IMR-90 (cell line): ENCODE measurements around the gene KYNU. TPM values are rescaled to one million over a fixed set of nuclear protein-coding genes. Genes with fewer than 3 reads are reported as not detected.
A peak's percentile ranks its signal among the peaks of the same experiment; 100 is the strongest.
"Not testable (repeated sequence)": the region's sequence is repeated elsewhere in the genome, so short reads cannot be mapped to it uniquely, and the experiment has no call there.

Experiments
- ATAC-seq: fragments of 200-7000 bp; cut with Tn5 transposase; 2 replicates; pipeline ENCODE4 v1.9.1; 2020; ENCODE audit warnings: low read depth, mild to moderate bottlenecking, moderate library complexity
- BruUV-seq: library from RNA; stranded (reverse); fragments of 400-500 nt; replicated peaks from 2 replicates; lab custom pipeline; 2021; lab: Mats Ljungman, UMichigan
- CTCF ChIA-PET: fragments of 300-600 bp; formaldehyde crosslinking; extraction: SDS; loops from one replicate; lab custom pipeline; 2021; ENCODE audit warnings: antibody characterized with exemption; lab: Yijun Ruan, JAX
- POLR2A ChIA-PET: fragments of 300-600 bp; sonication (Branson Sonifier 250); formaldehyde crosslinking; loops from one replicate; lab custom pipeline; 2022; ENCODE audit warnings: antibody characterized with exemption; ENCODE audit not compliant: unreplicated experiment; lab: Charles Lee
- DNase-seq: peaks from one replicate; pipeline ENCODE4 v3.0.0; 2013
- H2AFZ ChIP-seq: replicated peaks from 2 replicates; pipeline ENCODE3; 2013; ENCODE audit warnings: low read length, mild to moderate bottlenecking; ENCODE audit not compliant: poor library complexity
- H2AK5ac ChIP-seq: 2 replicates; pipeline ENCODE4 v1.6.1; 2013; ENCODE audit warnings: low read depth, low read length, inconsistent platforms
- H2AK9ac ChIP-seq: replicated peaks from 2 replicates; pipeline ENCODE3; 2013; ENCODE audit warnings: mild to moderate bottlenecking, low read depth, low read length, moderate library complexity; ENCODE audit not compliant: poor library complexity
- H2BK120ac ChIP-seq: 2 replicates; pipeline ENCODE4 v1.6.1; 2013; ENCODE audit warnings: low read depth, low read length, inconsistent platforms
- H2BK15ac ChIP-seq: 3 replicates; pipeline ENCODE4 v1.6.1; 2013; ENCODE audit warnings: low read depth, low read length, inconsistent platforms
- H2BK20ac ChIP-seq: 2 replicates; pipeline ENCODE4 v1.6.1; 2013; ENCODE audit warnings: low read depth, mild to moderate bottlenecking, inconsistent platforms, low read length, moderate library complexity
- H2BK5ac ChIP-seq: 2 replicates; pipeline ENCODE4 v1.6.1; 2013; ENCODE audit warnings: mild to moderate bottlenecking, low read depth, low read length, inconsistent platforms; ENCODE audit not compliant: poor library complexity, severe bottlenecking
- H3K14ac ChIP-seq: replicated peaks from 2 replicates; pipeline ENCODE4 v1.6.1; 2013; ENCODE audit warnings: low read depth, low read length, inconsistent platforms
- H3K18ac ChIP-seq: 2 replicates; pipeline ENCODE4 v1.6.1; 2013; ENCODE audit warnings: low read depth, low read length, control low read depth
- H3K23ac ChIP-seq: 2 replicates; pipeline ENCODE4 v1.6.1; 2013; ENCODE audit warnings: low read depth, low read length, inconsistent platforms
- H3K27ac ChIP-seq: 2 replicates; pipeline ENCODE4 v1.5.1; 2013; ENCODE audit warnings: mild to moderate bottlenecking, control low read depth, low read length; ENCODE audit not compliant: insufficient read depth
- H3K27me3 ChIP-seq: 2 replicates; pipeline ENCODE4 v1.6.1; 2013; ENCODE audit warnings: low read length; ENCODE audit not compliant: control insufficient read depth, insufficient read depth
- H3K36me3 ChIP-seq: 2 replicates; pipeline ENCODE4 v1.6.1; 2013; ENCODE audit warnings: low read length, mixed read lengths; ENCODE audit not compliant: control insufficient read depth, insufficient read depth
- H3K4ac ChIP-seq: 2 replicates; pipeline ENCODE4 v1.6.1; 2013; ENCODE audit warnings: low read depth, low read length, inconsistent platforms
- H3K4me1 ChIP-seq: 2 replicates; pipeline ENCODE4 v1.6.1; 2013; ENCODE audit warnings: low read length, mixed read lengths; ENCODE audit not compliant: control insufficient read depth, insufficient read depth
- H3K4me2 ChIP-seq: 2 replicates; pipeline ENCODE4 v1.6.1; 2013; ENCODE audit warnings: low read depth, mild to moderate bottlenecking, control low read depth, low read length, moderate library complexity
- H3K4me3 ChIP-seq: 2 replicates; pipeline ENCODE4 v1.5.1; 2013; ENCODE audit warnings: low read depth, mild to moderate bottlenecking, control low read depth, low read length, moderate library complexity; ENCODE audit not compliant: insufficient read depth
- H3K56ac ChIP-seq: 2 replicates; pipeline ENCODE4 v1.6.1; 2013; ENCODE audit warnings: low read length, inconsistent platforms; ENCODE audit not compliant: insufficient read depth; ENCODE audit errors: extremely low read depth
- H3K79me1 ChIP-seq, 2 experiments: 2 replicates each; pipeline ENCODE4 v1.6.1; 2013; ENCODE audit warnings: low read length in 2 of 2, inconsistent platforms in 1 of 2, low read depth in 1 of 2
- H3K9ac ChIP-seq: 2 replicates; pipeline ENCODE4 v1.6.1; 2013; ENCODE audit warnings: low read depth, low read length, control low read depth
- H3K9me1 ChIP-seq: 2 replicates; pipeline ENCODE4 v1.6.1; 2013; ENCODE audit warnings: low read length, inconsistent platforms; ENCODE audit not compliant: insufficient read depth
- H3K9me3 ChIP-seq: 2 replicates; pipeline ENCODE4 v1.6.1; 2013; ENCODE audit warnings: low read length; ENCODE audit not compliant: control insufficient read depth, insufficient read depth
- H4K20me1 ChIP-seq: 2 replicates; pipeline ENCODE4 v1.6.1; 2013; ENCODE audit warnings: low read length, inconsistent platforms; ENCODE audit not compliant: insufficient read depth
- H4K5ac ChIP-seq: 2 replicates; pipeline ENCODE4 v1.6.1; 2013; ENCODE audit warnings: mild to moderate bottlenecking, low read depth, low read length, control low read depth
- H4K8ac ChIP-seq, 2 experiments: 2 replicates each; pipeline ENCODE4 v1.6.1; 2013; ENCODE audit warnings: low read depth in 2 of 2, low read length in 2 of 2, control low read depth in 1 of 2, inconsistent platforms in 1 of 2
- H4K91ac ChIP-seq: 2 replicates; pipeline ENCODE4 v1.6.1; 2013; ENCODE audit warnings: low read depth, low read length, inconsistent platforms; ENCODE audit not compliant: insufficient read depth
- WGBS, 2 experiments: methylation state at CpG; one replicate each; pipeline versions ENCODE4 v1.1.5 to v1.1.7; 2013; ENCODE audit warnings: missing lambda C conversion rate in 2 of 2; ENCODE audit not compliant: insufficient read length in 1 of 2; ENCODE audit errors: extremely low coverage in 2 of 2; 5-methylcytosine and 5-hydroxymethylcytosine counted together
- dilution Hi-C: fragments of 300-500 bp; cut with HindIII; formaldehyde crosslinking; loops from one replicate; pipeline ENCODE4 v1.14.3; 2018; ENCODE audit warnings: low sequenced_read_pairs; ENCODE audit not compliant: unreplicated experiment
- in situ Hi-C: fragments of 300-500 bp; cut with MboI; formaldehyde crosslinking; loops from 3 replicates; pipeline ENCODE4 v1.14.3; 2019; ENCODE audit warnings: low sequenced_read_pairs, inconsistent platforms, mixed read lengths
- intact Hi-C: fragments of 100-400 bp; cut with micrococcal nuclease; formaldehyde crosslinking; loops from 2 replicates; pipeline ENCODE4 v1.10.0; 2022
- polyA plus RNA-seq, 3 experiments: library from polyadenylated mRNA; depleted of rRNA; stranded (reverse); fragments of >200 nt; gene quantifications; 2 replicates each; pipeline ENCODE4 v1.2.3, GENCODE V29; 2012; ENCODE audit warnings: low replicate concordance in 1 of 3
- total RNA-seq: library from RNA; depleted of rRNA; stranded (reverse); fragments of >200 nt; gene quantifications from 2 replicates; pipeline ENCODE4 v1.2.3, GENCODE V29; 2012

Gene KYNU
- total and polyA plus RNA-seq, 2 of the 4 experiments (the other 2 are of a cell fraction), result 0.75 to 2.9 TPM

DNA sequence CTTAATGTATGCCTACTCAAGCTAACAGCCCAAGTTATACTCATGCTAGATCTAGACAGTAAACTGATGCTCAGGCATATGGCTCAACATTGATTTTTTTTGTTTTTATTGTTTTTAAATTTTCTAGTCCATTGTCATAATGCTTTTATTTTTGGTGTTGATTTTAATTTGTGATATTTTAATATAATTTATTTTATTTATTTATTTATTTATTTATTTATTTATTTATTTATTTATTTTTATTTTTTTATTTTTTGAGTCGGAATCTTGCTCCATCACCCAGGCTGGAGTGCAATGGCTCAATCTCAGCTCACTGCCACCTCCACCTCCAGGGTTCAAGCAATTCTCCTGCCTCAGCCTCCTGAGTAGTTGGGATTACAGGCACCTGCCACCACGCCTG lies 12.9 kb upstream of the KYNU start:
- H3K23ac ChIP-seq, H3K27ac ChIP-seq, H2AK9ac ChIP-seq, H3K9me3 ChIP-seq, dilution Hi-C loops, H3K4me3 ChIP-seq, H3K14ac ChIP-seq, H4K20me1 ChIP-seq, H3K9ac ChIP-seq, H3K9me1 ChIP-seq, H3K79me1 ChIP-seq, DNase-seq, H2AFZ ChIP-seq, H3K36me3 ChIP-seq, H2BK15ac ChIP-seq, H3K4me1 ChIP-seq, H3K4ac ChIP-seq, H3K4me2 ChIP-seq, in situ Hi-C loops, H2BK120ac ChIP-seq, H4K8ac ChIP-seq, POLR2A ChIA-PET, H3K56ac ChIP-seq, H3K27me3 ChIP-seq, H4K91ac ChIP-seq, BruUV-seq, ATAC-seq, H2AK5ac ChIP-seq, H4K5ac ChIP-seq: not testable (repeated sequence)
- WGBS, 2 experiments, result no CpG with 5 or more reads among the region's 2 CpGs
- H3K18ac ChIP-seq, result peak overlapping the region; percentile 55
- H2BK5ac ChIP-seq, result peak overlapping the region; percentile 69
- CTCF ChIA-PET, result interaction anchor here (0.5 kb wide), 1 partner anchor 49 kb away, joined by 4 read pairs; no protein-coding TSS in a partner anchor
- intact Hi-C loops, result loop anchor here (5.0 kb wide), 2 partner anchors 108 to 142 kb away; no protein-coding TSS in a partner anchor
- H2BK20ac ChIP-seq, result 0 out of 2 replicates have a peak overlapping the region, but pooled peaks have one; percentile 58
